Mucosa of descending colon (tissue), 3 donors: ENCODE measurements around the gene ATP8B4. TPM values are rescaled to one million over a fixed set of nuclear protein-coding genes. Genes with fewer than 3 reads are reported as not detected.
A peak's percentile ranks its signal among the peaks of the same experiment; 100 is the strongest.

Experiments used
- ATAC-seq: fragments of 200-7000 bp; cut with Tn5 transposase; one replicate; pipeline ENCODE4 v1.9.1; 2020; ENCODE audit warnings: mild to moderate bottlenecking, moderate library complexity
- DNase-seq, 3 donors: peaks; one replicate each; pipeline ENCODE4 v3.0.0-alpha.2; 2020
- H3K36me3 ChIP-seq: fragments of 200-600 bp; one replicate; pipeline ENCODE4 v1.8.0; 2021; ENCODE audit warnings: low read depth, mild to moderate bottlenecking
- H3K4me1 ChIP-seq: fragments of 200-600 bp; one replicate; pipeline ENCODE4 v1.8.0; 2021; ENCODE audit warnings: low read depth, mild to moderate bottlenecking
- H3K4me3 ChIP-seq: fragments of 200-600 bp; one replicate; pipeline ENCODE4 v1.8.0; 2021; ENCODE audit warnings: mild to moderate bottlenecking
- H3K9me3 ChIP-seq: fragments of 200-600 bp; one replicate; pipeline ENCODE4 v1.8.0; 2021; ENCODE audit warnings: mild to moderate bottlenecking
- CTCF ChIP-seq: fragments of 200-600 bp; IDR thresholded peaks from one replicate; pipeline ENCODE4 v1.8.0; 2022; ENCODE audit warnings: antibody characterized with exemption, mild to moderate bottlenecking
- intact Hi-C, 2 donors: fragments of 100-400 bp; cut with DNase I in 1 of 2; cut with micrococcal nuclease in 1 of 2; formaldehyde crosslinking; loops; one replicate each; pipeline versions ENCODE4 v1.11.0 to v1.11.1; 2022; cut with DNase I, micrococcal nuclease
- total RNA-seq, 3 donors: library from RNA; stranded (reverse); fragmentation: NEBNext Ultra II Directional in 2 of 3; extraction: Animal tissue kit (Norgen Biotek cat#: 25700) in 2 of 3; gene quantifications; one replicate each; pipeline versions ENCODE4 v1.2.1 to v1.2.4, GENCODE V29; 2021 to 2023
- donor health status: DM: no; HTN: no; CAD: no; lungs with moderate emphysema.
- donor health status: DM: no; HTN: no; CAD: no.
- donor health status: DM: no; HTN: yes; CAD: no.

Gene ATP8B4
- total RNA-seq, 3 donors from 2014 or later = 4.7 to 8.9 (median 7.4) TPM

- no peak for TF ChIP-seq CTCF
- no peak overlapping the region for H3K4me3 ChIP-seq
- peak; percentile 47 for ATAC-seq
- no peak for DNase-seq
- H3K36me3 ChIP-seq = no peaks in the 10 kb centered on the region
- H3K4me1 ChIP-seq = no peaks in the 10 kb centered on the region
- intact Hi-C loops = no loop called here
- no peaks in the 10 kb centered on the region for H3K9me3 ChIP-seq
Measured at GRCh38 chr15:49902685-49903501, 216.1 kb downstream of the ATP8B4 start.

- TF ChIP-seq CTCF = no peak
- intact Hi-C loops = no loop called here
- no peaks in the 10 kb centered on the region for H3K4me1 ChIP-seq
- DNase-seq (no peak), ATAC-seq (no peak)
- no peaks in the 10 kb centered on the region for H3K9me3 ChIP-seq
- H3K36me3 ChIP-seq = no peaks in the 10 kb centered on the region
- H3K4me3 ChIP-seq = no peak overlapping the region
Measured at GRCh38 chr15:49901996-49902684, 216.9 kb downstream of the ATP8B4 start.

- H3K4me3 ChIP-seq = no peak overlapping the region
- H3K9me3 ChIP-seq = no peaks in the 10 kb centered on the region
- intact Hi-C loops = no loop called here
- no peaks in the 10 kb centered on the region for H3K4me1 ChIP-seq
- TF ChIP-seq CTCF = no peak
- ATAC-seq (no peak), DNase-seq (no peak)
- H3K36me3 ChIP-seq = no peaks in the 10 kb centered on the region
Measured at GRCh38 chr15:49901321-49901720, 217.7 kb downstream of the ATP8B4 start.

DNA sequence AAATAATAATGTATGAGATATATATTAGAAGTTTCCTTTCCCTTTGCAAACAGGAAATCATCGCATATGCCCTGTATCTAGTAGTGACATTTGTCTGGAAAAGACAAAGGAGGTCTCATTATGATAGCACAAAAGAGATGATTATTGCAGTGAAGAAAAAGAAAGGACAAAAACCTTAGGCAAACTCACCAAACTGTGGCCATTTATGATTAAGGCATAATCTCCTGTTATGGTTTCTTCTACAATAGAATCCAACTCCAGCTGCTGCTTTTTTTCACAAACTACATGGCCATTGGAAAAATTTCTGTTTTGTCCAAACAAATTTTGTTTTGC, 218.2 kb downstream of the ATP8B4 start:
- no peak overlapping the region for H3K4me3 ChIP-seq
- no peaks in the 10 kb centered on the region for H3K4me1 ChIP-seq
- H3K9me3 ChIP-seq = no peaks in the 10 kb centered on the region
- H3K36me3 ChIP-seq = no peaks in the 10 kb centered on the region
- intact Hi-C loops = no loop called here
- ATAC-seq (no peak), DNase-seq (no peak)
- TF ChIP-seq CTCF = no peak

DNA sequence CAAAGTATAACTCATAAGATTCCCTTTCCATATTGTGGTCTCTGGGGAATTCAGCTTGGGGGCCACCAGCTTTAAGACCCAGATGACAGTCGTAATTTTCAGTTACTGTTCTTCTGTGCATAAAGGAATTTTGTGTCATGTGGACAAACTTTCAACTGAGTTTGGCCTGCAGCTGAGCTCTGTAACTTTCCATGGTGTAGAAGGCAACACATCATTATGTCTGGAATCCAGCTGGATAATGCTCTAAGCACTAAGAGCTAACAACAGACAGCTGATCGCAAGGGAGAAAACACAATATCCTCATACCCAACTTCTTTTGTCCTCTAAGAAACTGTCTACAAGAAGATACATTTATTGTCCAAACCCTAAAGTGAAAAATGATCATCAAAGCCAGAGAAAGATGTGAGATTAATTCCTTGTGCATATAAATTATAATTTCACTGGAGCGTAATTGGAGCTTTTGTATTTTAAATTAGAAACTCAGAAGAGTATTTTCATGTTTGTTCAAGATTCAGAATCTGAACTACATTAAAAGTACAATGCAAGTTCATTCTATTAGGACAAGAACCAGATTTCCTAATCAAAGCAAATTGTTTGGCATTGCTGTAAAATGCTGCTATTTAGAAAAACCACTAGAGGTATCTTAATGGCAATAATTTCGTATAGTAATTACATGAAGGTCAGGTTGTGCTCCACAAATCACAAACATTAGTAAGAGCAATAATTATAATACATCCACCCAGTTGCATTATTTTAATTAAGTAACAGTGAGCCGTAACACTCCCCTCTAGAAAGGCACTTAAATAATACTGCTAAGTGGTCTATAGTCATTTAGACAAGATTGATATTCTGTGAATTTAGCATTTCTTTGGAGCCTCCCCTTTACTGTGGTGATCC, 218.8 kb downstream of the ATP8B4 start:
- intact Hi-C loops = no loop called here
- no peaks in the 10 kb centered on the region for H3K9me3 ChIP-seq
- H3K36me3 ChIP-seq = no peaks in the 10 kb centered on the region
- no peaks in the 10 kb centered on the region for H3K4me1 ChIP-seq
- H3K4me3 ChIP-seq = no peak overlapping the region
- no peak for TF ChIP-seq CTCF
- DNase-seq (no peak), ATAC-seq (no peak)
